B cell (primary cell): ENCODE data around the gene MAFB. TPM values are rescaled to one million over a fixed set of nuclear protein-coding genes. Genes with fewer than 3 reads are reported as not detected.

Experiments
- ATAC-seq: fragments of 200-7000 bp; cut with Tn5 transposase; one replicate; pipeline ENCODE4 v1.10.0; 2021; ENCODE audit warnings: low read depth, mild to moderate bottlenecking, moderate number of reproducible peaks, moderate library complexity
- CTCF ChIA-PET: fragments of 350-600 bp; sonication (Branson Sonifier 250); formaldehyde crosslinking; loops from one replicate; lab custom pipeline; 2021; ENCODE audit warnings: antibody characterized with exemption, inconsistent platforms; lab: Charles Lee
- POLR2A ChIA-PET: fragments of 350-600 bp; sonication (Branson Sonifier 250); formaldehyde crosslinking; loops from one replicate; lab custom pipeline; 2021; ENCODE audit warnings: antibody characterized with exemption; lab: Charles Lee
- DNase-seq: peaks from one replicate; pipeline ENCODE4 v3.0.0; 2013
- H2AFZ ChIP-seq: 2 replicates; pipeline ENCODE4 v1.6.1; 2012; ENCODE audit warnings: mild to moderate bottlenecking, low read depth, low read length; ENCODE audit not compliant: insufficient read depth, poor library complexity, severe bottlenecking
- H3K27ac ChIP-seq, 2 donors: 1 replicate in 1 of 2; 2 replicates in 1 of 2; pipeline ENCODE4 v1.5.1; 2012 to 2013; ENCODE audit warnings: low read length in 2 of 2, mild to moderate bottlenecking in 2 of 2, moderate library complexity in 1 of 2
- H3K27me3 ChIP-seq, 4 experiments: fragments of 200-600 bp in 1 of 4; sonication (generic) in 1 of 4; replicated peaks in 1 of 4; 1 replicate in 2 of 4; 2 replicates in 2 of 4; pipeline versions ENCODE4 v1.6.1 to v1.7.0; 2013 to 2016; ENCODE audit warnings: low read length in 3 of 4, mild to moderate bottlenecking in 2 of 4, mixed read lengths in 1 of 4, moderate library complexity in 1 of 4; ENCODE audit not compliant: insufficient read depth in 4 of 4, control insufficient read depth in 3 of 4; ENCODE audit errors: control extremely low read depth in 1 of 4
- H3K36me3 ChIP-seq, 2 experiments: replicated peaks in 1 of 2; 1 replicate in 1 of 2; 2 replicates in 1 of 2; pipeline versions ENCODE4 v1.6.1 to v1.7.1; 2013; ENCODE audit warnings: low read length in 1 of 2; ENCODE audit not compliant: insufficient read depth in 2 of 2, control insufficient read depth in 1 of 2; ENCODE audit errors: control extremely low read depth in 1 of 2, extremely low read depth in 1 of 2
- H3K4me1 ChIP-seq, 2 donors: fragments of 200-600 bp in 1 of 2; sonication (generic) in 1 of 2; 1 replicate in 1 of 2; 2 replicates in 1 of 2; pipeline versions ENCODE4 v1.5.1 to v1.6.1; 2013 to 2017; ENCODE audit warnings: low read length in 2 of 2; ENCODE audit not compliant: control insufficient read depth in 2 of 2, insufficient read depth in 2 of 2
- H3K4me2 ChIP-seq: replicated peaks from 2 replicates; pipeline ENCODE3; 2012; ENCODE audit warnings: mild to moderate bottlenecking, low read depth, low read length; ENCODE audit not compliant: poor library complexity, severe bottlenecking
- H3K4me3 ChIP-seq, 5 experiments: fragments of 200-600 bp in 1 of 5; sonication (generic) in 1 of 5; 1 replicate in 3 of 5; 2 replicates in 2 of 5; pipeline versions ENCODE4 v1.5.1 to v1.7.0; 2011 to 2016; ENCODE audit warnings: low read length in 4 of 5, mild to moderate bottlenecking in 4 of 5, low read depth in 2 of 5, control low read depth in 1 of 5, moderate library complexity in 1 of 5; ENCODE audit not compliant: insufficient read depth in 1 of 5; ENCODE audit errors: control extremely low read depth in 1 of 5, extremely low read depth in 1 of 5
- H3K79me2 ChIP-seq: fragments of 200-600 bp; sonication (generic); one replicate; pipeline ENCODE4 v1.6.0; 2016; ENCODE audit warnings: low read length; ENCODE audit not compliant: control insufficient read depth, insufficient read depth
- H3K9ac ChIP-seq: fragments of 200-600 bp; sonication (generic); 2 replicates; pipeline ENCODE4 v1.6.1; 2017; ENCODE audit warnings: mild to moderate bottlenecking, low read length, moderate library complexity
- H3K9me3 ChIP-seq, 3 donors: one replicate each; pipeline versions ENCODE4 v1.6.1 to v1.7.1; 2013; ENCODE audit warnings: low read length in 2 of 3; ENCODE audit not compliant: control insufficient read depth in 2 of 3, insufficient read depth in 1 of 3; ENCODE audit errors: control extremely low read depth in 1 of 3
- H4K20me1 ChIP-seq: 2 replicates; pipeline ENCODE4 v1.6.0; 2012; ENCODE audit warnings: mild to moderate bottlenecking, low read length; ENCODE audit not compliant: insufficient read depth, control insufficient read depth, poor library complexity, severe bottlenecking
- H3K27ac Mint-ChIP-seq: one replicate; pipeline ENCODE4 v1.8.0; 2021; ENCODE audit warnings: mixed read lengths
- H3K27me3 Mint-ChIP-seq: one replicate; pipeline ENCODE4 v1.8.0; 2021; ENCODE audit warnings: mixed read lengths
- H3K4me1 Mint-ChIP-seq: one replicate; pipeline ENCODE4 v1.8.0; 2021; ENCODE audit warnings: mixed read lengths
- H3K4me3 Mint-ChIP-seq: one replicate; pipeline ENCODE4 v1.8.0; 2021; ENCODE audit warnings: mixed read lengths
- H3K9me3 Mint-ChIP-seq: one replicate; pipeline ENCODE4 v1.8.0; 2022; ENCODE audit warnings: mixed read lengths; ENCODE audit not compliant: insufficient read depth
- CTCF ChIP-seq: fragments of 200-600 bp; IDR thresholded peaks from one replicate; pipeline ENCODE4 v1.8.0; 2022; ENCODE audit warnings: antibody characterized with exemption, mild to moderate bottlenecking
- EZH2 ChIP-seq: IDR thresholded peaks from 2 replicates; pipeline ENCODE4 v1.6.1; 2012; ENCODE audit warnings: borderline replicate concordance, low read depth, mild to moderate bottlenecking, moderate library complexity, low read length; ENCODE audit not compliant: insufficient read depth, poor library complexity, severe bottlenecking
- WGBS: methylation state at CpG from one replicate; pipeline ENCODE4 v1.1.5; 2013; ENCODE audit warnings: missing lambda C conversion rate; ENCODE audit not compliant: insufficient coverage; 5-methylcytosine and 5-hydroxymethylcytosine counted together
- intact Hi-C: fragments of 100-400 bp; cut with micrococcal nuclease; formaldehyde crosslinking; loops from one replicate; pipeline ENCODE4 v1.10.0; 2022
- polyA plus RNA-seq: library from polyadenylated mRNA; depleted of rRNA; stranded (reverse); fragments of >200 nt; gene quantifications from 2 replicates; pipeline ENCODE4 v1.2.3, GENCODE V29; 2012
- total RNA-seq, 2 donors: library from RNA; stranded (reverse); fragments of 120-200 nt in 1 of 2; gene quantifications; 1 replicate in 1 of 2; 2 replicates in 1 of 2; pipeline versions ENCODE4 v1.2.3 to v1.2.4, GENCODE V29; 2013 to 2022

Gene MAFB
- total and polyA plus RNA-seq, 2 donors (not counting 1 experiment from before 2014, with no cell fraction given) = 1.6 to 1.8 TPM

GRCh38 chr20:40702504-40702903, 13.5 kb upstream of the MAFB start:
- peaks cover 40% of the 10 kb centered on the region for H3K27me3 Mint-ChIP-seq
- intact Hi-C loops = no loop called here
- H3K27ac Mint-ChIP-seq = no peak overlapping the region

GRCh38 chr20:40698744-40699143, 9.7 kb upstream of the MAFB start:
- Histone ChIP-seq H3K79me2 (no peaks in the 10 kb centered on the region), H3K9me3 (peaks cover 0 to 3% (median 0%) of the 10 kb centered on the region in 3 donors), H3K4me2 (no peak overlapping the region), H3K4me1 (no peaks in the 10 kb centered on the region), H3K9ac (no peak overlapping the region), H3K36me3 (no peaks in the 10 kb centered on the region), H3K4me3 (no peak overlapping the region), H3K27me3 (peaks cover 0 to 31% (median 20%) of the 10 kb centered on the region in 4 experiments), H3K27ac (no peak overlapping the region), H2AFZ (no peak overlapping the region), H4K20me1 (no peaks in the 10 kb centered on the region)
- H3K27me3 Mint-ChIP-seq = peaks cover 71% of the 10 kb centered on the region
- DNase-seq = no peak
- CTCF ChIA-PET = no interaction called here
- POLR2A ChIA-PET = no interaction called here
- H3K9me3 Mint-ChIP-seq = no peaks in the 10 kb centered on the region
- intact Hi-C loops = no loop called here
- TF ChIP-seq EZH2 (no peak), CTCF (no peak)
- H3K4me1 Mint-ChIP-seq = no peaks in the 10 kb centered on the region
- no peak overlapping the region for H3K27ac Mint-ChIP-seq
- no peak for ATAC-seq
- H3K4me3 Mint-ChIP-seq = no peak overlapping the region

More at GRCh38 chr20:40702504-40702903, 13.5 kb upstream of the MAFB start:
- Histone ChIP-seq H3K4me1 (no peaks in the 10 kb centered on the region), H3K4me2 (no peak overlapping the region), H2AFZ (no peak overlapping the region), H3K27ac (no peak overlapping the region), H3K36me3 (no peaks in the 10 kb centered on the region), H3K4me3 (no peak overlapping the region), H3K79me2 (no peaks in the 10 kb centered on the region), H3K9ac (no peak overlapping the region), H4K20me1 (no peaks in the 10 kb centered on the region), H3K27me3 (peaks cover 0 to 9% (median 4%) of the 10 kb centered on the region in 4 experiments), H3K9me3 (peaks cover 0 to 3% (median 0%) of the 10 kb centered on the region in 3 donors)
- WGBS = 100% methylated on average over 2 of the region's 4 CpGs
- Mint-ChIP-seq H3K4me3 (no peak overlapping the region), H3K4me1 (no peaks in the 10 kb centered on the region), H3K9me3 (no peaks in the 10 kb centered on the region)
- POLR2A ChIA-PET = no interaction called here
- no peak for TF ChIP-seq EZH2
- no peak for TF ChIP-seq CTCF
- DNase-seq (no peak), ATAC-seq (no peak)
- CTCF ChIA-PET = no interaction called here
